ENCODE measurements around the gene KNDC1. TPM values are rescaled to one million over a fixed set of nuclear protein-coding genes. Genes with fewer than 3 reads are reported as not detected.

KNDC1 gene
- total and polyA plus RNA-seq, 12 donors = 1.0 to 93.4 (median 39.0) TPM

- Histone ChIP-seq H3K9me3 (replicated peaks in 1 of 3) (no peaks in the 10 kb centered on the region), H3K27ac (no peak overlapping the region), H3K36me3 (replicated peaks in 1 of 2) (no peaks in the 10 kb centered on the region), H3K4me3 (no peak overlapping the region), H3K27me3 (no peaks in the 10 kb centered on the region), H3K4me1 (replicated peaks in 1 of 2) (no peaks in the 10 kb centered on the region)
- intact Hi-C loops (cut with DNase I) = no loop called here
- 88 to 100% (median 94%) methylated on average over 2 to 4 of the region's 4 CpGs for WGBS, 4 donors
- TF ChIP-seq CTCF (IDR thresholded peaks at IDR 0.05) (no peak), POLR2A (IDR thresholded peaks at IDR 0.05) (no peak)
- DNase-seq = no peak
These were observed 16.5 kb downstream of the KNDC1 start for GRCh38 chr10:133176546-133176945.

GRCh38 chr10:133177380-133178157, 17.6 kb downstream of the KNDC1 start:
- no peak for DNase-seq
- no peak overlapping the region for H3K4me3 ChIP-seq
- no peaks in the 10 kb centered on the region for H3K4me1 ChIP-seq (replicated peaks in 1 of 2)
- WGBS, 4 donors = 92 to 94% (median 93%) methylated on average over 12 of the region's 12 CpGs
- H3K9me3 ChIP-seq (replicated peaks in 1 of 3) = no peaks in the 10 kb centered on the region
- intact Hi-C loops (cut with DNase I) = no loop called here
- TF ChIP-seq CTCF (IDR thresholded peaks at IDR 0.05) = no peak
- no peak for TF ChIP-seq POLR2A (IDR thresholded peaks at IDR 0.05)
- H3K27ac ChIP-seq = no peak overlapping the region
- no peaks in the 10 kb centered on the region for H3K36me3 ChIP-seq (replicated peaks in 1 of 2)
- no peaks in the 10 kb centered on the region for H3K27me3 ChIP-seq

GRCh38 chr10:133178357-133179127, 18.5 kb downstream of the KNDC1 start:
- DNase-seq = no peak
- intact Hi-C loops (cut with DNase I) = no loop called here
- H3K4me1 ChIP-seq (replicated peaks in 1 of 2) = no peaks in the 10 kb centered on the region

More at GRCh38 chr10:133178357-133179127, 18.5 kb downstream of the KNDC1 start:
- Histone ChIP-seq H3K27me3 (no peaks in the 10 kb centered on the region), H3K27ac (no peak overlapping the region), H3K4me3 (no peak overlapping the region), H3K9me3 (replicated peaks in 1 of 3) (no peaks in the 10 kb centered on the region), H3K36me3 (replicated peaks in 1 of 2) (no peaks in the 10 kb centered on the region)
- 92 to 95% (median 93%) methylated on average over 26 to 29 of the region's 29 CpGs for WGBS, 4 donors
- no peak for TF ChIP-seq POLR2A (IDR thresholded peaks at IDR 0.05)
- no peak for TF ChIP-seq CTCF (IDR thresholded peaks at IDR 0.05)

Data from adrenal gland (tissue), 12 donors.